ENCODE results near the gene CENPK.
"Not testable (repeated sequence)": the region's sequence is repeated elsewhere in the genome, so short reads cannot be mapped to it uniquely, and the experiment has no call there.

CENPK gene

DNA sequence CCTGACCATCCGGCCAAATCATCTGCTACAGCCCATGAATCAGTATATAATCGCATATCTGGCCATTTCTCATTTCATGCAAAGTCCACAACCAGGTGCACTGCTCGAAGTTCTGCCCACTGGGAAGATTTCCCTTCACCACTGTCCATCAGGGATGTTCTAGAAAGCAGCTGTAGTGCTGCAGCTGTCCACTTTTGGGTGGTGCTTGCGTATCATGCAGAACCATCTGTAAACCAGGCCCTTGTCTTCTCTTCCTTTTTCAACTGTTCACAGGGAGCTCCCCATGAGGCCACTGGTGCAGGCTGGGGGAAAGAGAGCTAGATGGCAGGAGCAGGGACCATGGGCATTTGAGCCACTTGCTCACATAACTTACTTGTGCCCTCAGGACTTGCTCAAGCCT, 73.8 kb downstream of the CENPK start:
- no peak for DNase-seq

DNA sequence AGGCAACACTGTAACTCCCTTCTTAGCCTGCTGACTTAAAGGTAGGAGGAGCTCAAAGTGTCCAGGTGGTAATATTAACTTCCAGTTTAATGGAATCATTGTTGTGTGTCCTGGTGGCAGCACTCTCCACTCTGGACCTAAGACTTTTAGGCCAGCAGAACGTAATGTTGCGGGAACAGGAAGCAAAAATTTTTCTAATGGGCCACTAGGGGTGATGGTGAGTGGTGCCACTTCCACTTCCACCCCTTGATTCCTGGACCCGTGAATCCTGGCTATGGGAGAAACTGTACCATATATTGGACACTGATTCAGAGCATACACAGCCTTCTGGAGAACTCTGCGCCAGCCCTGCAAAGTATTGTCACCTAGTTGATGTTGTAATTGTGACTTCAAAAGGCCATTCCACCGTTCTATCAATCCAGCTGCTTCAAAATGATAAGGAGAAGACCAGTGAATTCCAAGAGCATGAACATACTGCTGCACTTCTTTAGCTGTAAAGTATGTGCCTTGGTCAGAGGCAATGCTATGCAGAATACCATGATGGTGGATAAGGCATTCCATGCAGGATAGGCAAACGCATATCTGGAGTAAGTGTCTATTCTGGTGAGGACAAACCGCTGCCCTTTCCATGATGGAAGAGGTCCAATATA, 74.8 kb downstream of the CENPK start:
- not testable (repeated sequence) for DNase-seq

DNA sequence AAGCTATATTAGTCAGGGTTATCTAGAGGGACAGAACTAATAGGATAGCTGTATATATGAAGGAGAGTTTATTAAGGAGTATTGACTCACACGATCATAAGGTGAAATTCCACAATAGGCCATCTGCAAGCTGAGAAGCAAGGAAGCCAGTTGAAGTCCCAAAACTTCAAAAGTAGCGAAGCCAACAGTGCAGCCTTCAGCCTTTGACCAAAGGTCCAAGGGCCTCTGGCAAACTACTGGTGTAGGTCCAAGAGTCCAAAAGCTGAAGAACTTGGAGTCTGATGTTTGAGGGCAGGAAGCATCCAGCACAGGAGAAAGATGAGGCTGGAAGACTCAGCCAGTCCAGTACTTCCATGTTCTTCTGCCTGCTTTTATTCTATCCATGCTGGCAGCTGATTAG, 76.2 kb downstream of the CENPK start:
- not testable (repeated sequence) for DNase-seq

- no peak for DNase-seq
Measured at GRCh38 chr5:65485405-65485804, 77.6 kb downstream of the CENPK start.

GRCh38 chr5:65483546-65484346, 79.2 kb downstream of the CENPK start:
- DNase-seq, result peak; percentile 71

- DNase-seq, result peak; percentile 51
Measured at GRCh38 chr5:65482736-65483545, 80.0 kb downstream of the CENPK start.

- no peak for DNase-seq
Measured at GRCh38 chr5:65482296-65482735, 80.7 kb downstream of the CENPK start.

GRCh38 chr5:65481635-65482295, 81.2 kb downstream of the CENPK start, which contains the start of gene ADAMTS6:
TSS of gene ADAMTS6 (minus strand) at chr5:65481920. CDS start at chr5:65473673, 8,247 bp downstream.
- DNase-seq, result peak; percentile 67

DNA sequence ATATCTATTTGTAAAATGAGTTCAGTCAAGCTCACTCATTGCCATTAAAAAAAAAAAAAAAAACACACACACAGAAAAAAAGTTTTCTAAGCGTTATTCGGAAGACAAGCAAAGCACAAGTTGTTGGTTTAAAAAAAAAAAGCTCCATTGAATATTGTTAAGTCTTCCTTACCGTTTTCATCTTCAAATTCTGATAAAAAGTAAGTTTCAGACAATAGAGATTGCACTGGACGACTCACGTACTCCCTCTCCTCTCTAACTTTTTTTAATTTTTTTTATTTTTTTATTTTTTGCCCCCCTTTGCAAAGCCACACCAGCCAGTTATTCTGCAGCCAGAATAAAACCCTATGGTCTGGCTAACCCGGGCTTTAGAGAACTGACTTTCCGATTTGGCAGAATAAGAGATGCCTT, 81.8 kb downstream of the CENPK start:
- DNase-seq, result no peak

DNA sequence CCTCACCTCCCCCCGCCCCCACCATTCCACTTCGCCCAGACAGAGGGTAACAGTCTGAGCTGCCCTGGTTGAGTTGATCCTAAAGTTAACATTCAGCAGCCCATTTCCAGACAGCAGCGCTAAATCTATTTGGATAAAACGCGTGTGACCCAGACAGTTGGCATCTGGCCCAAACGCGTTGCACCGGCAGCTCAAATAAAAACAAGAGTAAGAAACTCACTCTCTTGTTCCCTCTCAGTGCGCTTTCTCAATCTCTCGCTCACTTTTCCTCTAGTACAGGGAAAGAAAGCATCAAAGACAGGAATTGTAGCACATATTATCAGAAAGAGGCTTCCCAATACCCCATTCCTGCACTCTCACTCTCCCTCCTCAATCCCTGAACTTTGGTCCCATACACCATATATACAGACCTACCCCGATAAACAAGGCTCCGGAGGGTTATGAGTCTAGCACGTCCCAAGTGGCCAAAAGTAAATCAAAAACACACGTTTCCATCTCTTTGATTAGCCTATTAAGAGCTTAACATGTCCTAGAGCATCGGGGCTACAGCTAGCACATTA, 82.6 kb downstream of the CENPK start:
- peak; percentile 36 for DNase-seq

DNA sequence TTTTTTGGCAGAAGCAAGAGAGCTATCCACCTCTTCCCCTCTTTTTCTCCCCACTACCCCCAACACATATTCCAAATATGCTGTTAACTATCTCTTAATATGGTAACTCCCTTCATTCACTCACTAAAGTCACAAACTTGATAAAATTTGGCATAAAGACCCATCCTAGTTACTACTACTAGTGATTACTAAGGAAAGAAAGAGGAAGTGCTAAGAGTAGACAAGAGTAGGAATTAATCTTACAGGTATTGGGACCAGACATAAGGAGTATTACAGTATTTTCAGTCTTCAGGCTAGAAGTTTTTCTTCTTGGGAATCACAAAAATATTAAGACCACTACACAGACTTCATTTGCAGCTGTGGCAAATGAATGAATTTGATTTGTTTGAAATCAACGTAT, 83.4 kb downstream of the CENPK start:
- no peak for DNase-seq

GRCh38 chr5:65478336-65478735, 84.6 kb downstream of the CENPK start:
- DNase-seq, result no peak

GRCh38 chr5:65475895-65476294, 87.1 kb downstream of the CENPK start:
- DNase-seq, result no peak

- no peak for DNase-seq
Measured at GRCh38 chr5:65475336-65475735, 87.6 kb downstream of the CENPK start.

DNA sequence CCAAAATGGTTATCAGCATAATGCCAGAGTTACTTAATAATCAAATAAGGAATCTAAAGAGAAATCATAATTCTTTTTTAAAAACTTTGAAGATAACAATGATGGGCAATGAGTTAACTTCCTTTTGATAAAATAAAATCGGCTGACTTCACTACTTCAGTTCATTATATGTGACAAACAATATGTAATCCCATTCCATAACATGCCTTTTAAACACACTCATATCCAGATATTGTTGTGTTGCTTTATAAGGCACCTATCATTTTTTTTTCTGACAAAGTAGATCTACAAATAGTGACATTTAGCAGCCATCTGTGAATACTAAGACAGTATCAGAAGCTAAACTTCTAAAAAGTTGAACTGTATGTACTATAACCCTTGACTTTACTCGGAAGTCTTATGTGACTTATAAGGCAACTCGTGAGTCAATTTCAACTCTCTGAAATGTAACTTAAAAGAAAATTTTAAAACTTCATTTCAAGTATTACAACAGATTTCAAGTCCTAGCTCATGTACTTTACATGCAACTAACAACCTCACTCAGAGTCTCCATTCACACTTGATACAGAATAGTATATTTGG, 88.7 kb downstream of the CENPK start:
- no peak for DNase-seq

DNA sequence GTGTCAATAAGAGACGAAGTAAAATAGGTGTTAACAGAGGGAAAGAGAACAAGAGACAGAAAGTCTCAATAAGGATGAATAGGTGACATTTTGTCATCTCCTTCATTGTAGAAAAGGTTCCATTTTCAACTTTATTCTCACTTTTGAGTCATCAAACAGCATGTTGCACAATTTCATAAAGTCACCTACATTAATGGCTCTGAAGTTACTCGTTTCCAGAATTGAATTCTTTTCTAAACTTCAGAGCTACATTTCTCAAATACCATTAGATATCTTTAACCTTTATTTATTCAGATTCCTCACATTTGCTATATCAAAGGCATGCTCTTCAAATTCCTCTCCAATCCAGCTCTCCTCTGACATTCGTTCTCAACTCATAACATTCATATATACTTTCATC, 94.3 kb downstream of the CENPK start:
- no peak for DNase-seq

Data from NCI-H1092 treated with DMSO at 0.1 percent for 48 hours (cell line).